Neural progenitor cell (in vitro differentiated cells): ENCODE measurements around the gene ZRANB2. TPM values are rescaled to one million over a fixed set of nuclear protein-coding genes. Genes with fewer than 3 reads are reported as not detected.

ENCODE experiments used
- DNase-seq: peaks from one replicate; pipeline ENCODE4 v3.0.0-alpha.2; 2016; ENCODE audit warnings: low spot score
- H2AFZ ChIP-seq: fragments of 200-600 bp; sonication (generic); replicated peaks from 2 replicates; pipeline ENCODE4 v1.6.1; 2016; ENCODE audit warnings: antibody characterized with exemption
- H3F3A ChIP-seq: fragments of 200-600 bp; sonication (generic); 2 replicates; pipeline ENCODE4 v1.6.1; 2016; ENCODE audit warnings: antibody characterized with exemption, low read depth
- H3K27ac ChIP-seq: fragments of 200-600 bp; sonication (generic); 2 replicates; pipeline ENCODE4 v1.5.1; 2016; ENCODE audit warnings: mild to moderate bottlenecking
- H3K27me3 ChIP-seq: fragments of 200-600 bp; sonication (generic); 2 replicates; pipeline ENCODE4 v1.6.1; 2016; ENCODE audit warnings: mild to moderate bottlenecking, moderate library complexity
- H3K36me3 ChIP-seq: fragments of 200-600 bp; sonication (generic); 2 replicates; pipeline ENCODE4 v1.5.1; 2016
- H3K4me1 ChIP-seq: fragments of 200-600 bp; sonication (generic); 2 replicates; pipeline ENCODE4 v1.6.1; 2016; ENCODE audit warnings: mixed run types
- H3K4me2 ChIP-seq: fragments of 200-600 bp; sonication (generic); 2 replicates; pipeline ENCODE4 v1.6.1; 2016
- H3K4me3 ChIP-seq: fragments of 200-600 bp; sonication (generic); 2 replicates; pipeline ENCODE4 v1.5.1; 2016
- H3K79me2 ChIP-seq: fragments of 200-600 bp; sonication (generic); 2 replicates; pipeline ENCODE4 v1.6.1; 2016; ENCODE audit warnings: low read depth
- H3K9ac ChIP-seq: fragments of 200-600 bp; sonication (generic); 2 replicates; pipeline ENCODE4 v1.6.1; 2016
- H3K9me3 ChIP-seq: fragments of 200-600 bp; sonication (generic); 2 replicates; pipeline ENCODE4 v1.5.1; 2016; ENCODE audit warnings: low read depth
- H4K20me1 ChIP-seq: fragments of 200-600 bp; sonication (generic); 2 replicates; pipeline ENCODE4 v1.6.1; 2016; ENCODE audit warnings: low read depth
- H3K27ac Mint-ChIP-seq: 3 replicates; pipeline ENCODE4 v1.8.0; 2021; ENCODE audit warnings: mixed read lengths
- H3K27me3 Mint-ChIP-seq: 2 replicates; pipeline ENCODE4 v1.8.0; 2022; ENCODE audit warnings: low read depth, mild to moderate bottlenecking, inconsistent platforms, moderate library complexity, mixed read lengths; ENCODE audit not compliant: insufficient read depth
- H3K36me3 Mint-ChIP-seq: 3 replicates; pipeline ENCODE4 v1.8.0; 2021; ENCODE audit warnings: mixed read lengths
- H3K4me1 Mint-ChIP-seq: 3 replicates; pipeline ENCODE4 v1.8.0; 2021; ENCODE audit warnings: mixed read lengths
- H3K4me3 Mint-ChIP-seq: 3 replicates; pipeline ENCODE4 v1.8.0; 2021; ENCODE audit warnings: mild to moderate bottlenecking, moderate library complexity, mixed read lengths
- H3K9me3 Mint-ChIP-seq: 3 replicates; pipeline ENCODE4 v1.8.0; 2020; ENCODE audit warnings: mixed read lengths
- CTCF ChIP-seq: fragments of 200-600 bp; sonication (generic); IDR thresholded peaks from 2 replicates; pipeline ENCODE4 v1.5.1; 2017; ENCODE audit warnings: antibody characterized with exemption, mild to moderate bottlenecking
- EZH2 ChIP-seq: fragments of 200-600 bp; sonication (generic); IDR thresholded peaks from 2 replicates; pipeline ENCODE4 v1.6.1; 2017; ENCODE audit warnings: antibody characterized with exemption, mild to moderate bottlenecking, moderate library complexity
- EZH2phosphoT487 ChIP-seq: fragments of 200-600 bp; sonication (generic); IDR thresholded peaks from 2 replicates; pipeline ENCODE4 v1.6.1; 2017; ENCODE audit warnings: antibody characterized with exemption
- total RNA-seq: library from RNA; depleted of rRNA; stranded (reverse); fragments of >200 nt; gene quantifications from 2 replicates; pipeline ENCODE4 v1.2.3, GENCODE V29; 2015; ENCODE audit warnings: low replicate concordance

The ZRANB2 gene
- total RNA-seq, 1 donor from 2014 or later, result 126 TPM

GRCh38 chr1:71030026-71030425, 50.8 kb downstream of the ZRANB2 start:
- no peak overlapping the region for H3K4me3 ChIP-seq
- H3K79me2 ChIP-seq, result no peaks in the 10 kb centered on the region
- Mint-ChIP-seq H3K36me3 (no peaks in the 10 kb centered on the region), H3K9me3 (no peaks in the 10 kb centered on the region), H3K4me1 (no peaks in the 10 kb centered on the region), H3K27ac (no peak overlapping the region), H3K27me3 (no peaks in the 10 kb centered on the region), H3K4me3 (no peak overlapping the region)
- no peak overlapping the region for H3K4me2 ChIP-seq
- no peak overlapping the region for H3K9ac ChIP-seq
- no peak overlapping the region for H3K27ac ChIP-seq
- no peaks in the 10 kb centered on the region for H3K27me3 ChIP-seq
- H4K20me1 ChIP-seq, result no peaks in the 10 kb centered on the region
- no peaks in the 10 kb centered on the region for H3K9me3 ChIP-seq
- no peak overlapping the region for H2AFZ ChIP-seq
- H3K4me1 ChIP-seq, result no peaks in the 10 kb centered on the region
- no peak for TF ChIP-seq EZH2
- no peak for TF ChIP-seq EZH2phosphoT487
- TF ChIP-seq CTCF, result no peak
- no peaks in the 10 kb centered on the region for H3F3A ChIP-seq
- no peak for DNase-seq
- H3K36me3 ChIP-seq, result no peaks in the 10 kb centered on the region

GRCh38 chr1:71028981-71029380, 51.9 kb downstream of the ZRANB2 start:
- Histone ChIP-seq H3K36me3 (no peaks in the 10 kb centered on the region), H3K79me2 (no peaks in the 10 kb centered on the region), H2AFZ (no peak overlapping the region), H3K4me3 (no peak overlapping the region), H3K4me2 (no peak overlapping the region), H3K9me3 (no peaks in the 10 kb centered on the region), H3K27me3 (no peaks in the 10 kb centered on the region), H3F3A (no peaks in the 10 kb centered on the region), H3K27ac (no peak overlapping the region), H4K20me1 (no peaks in the 10 kb centered on the region), H3K9ac (no peak overlapping the region), H3K4me1 (no peaks in the 10 kb centered on the region)
- no peak overlapping the region for H3K4me3 Mint-ChIP-seq
- no peaks in the 10 kb centered on the region for H3K36me3 Mint-ChIP-seq
- H3K27ac Mint-ChIP-seq, result no peak overlapping the region
- no peak for DNase-seq
- H3K9me3 Mint-ChIP-seq, result no peaks in the 10 kb centered on the region
- no peaks in the 10 kb centered on the region for H3K27me3 Mint-ChIP-seq
- H3K4me1 Mint-ChIP-seq, result no peaks in the 10 kb centered on the region
- TF ChIP-seq CTCF (no peak), EZH2 (no peak), EZH2phosphoT487 (no peak)

GRCh38 chr1:71027991-71028390, 52.8 kb downstream of the ZRANB2 start:
- Mint-ChIP-seq H3K36me3 (no peaks in the 10 kb centered on the region), H3K4me3 (no peak overlapping the region), H3K27me3 (no peaks in the 10 kb centered on the region), H3K4me1 (no peaks in the 10 kb centered on the region), H3K27ac (no peak overlapping the region), H3K9me3 (no peaks in the 10 kb centered on the region)
- no peak overlapping the region for H2AFZ ChIP-seq
- no peak for DNase-seq
- no peaks in the 10 kb centered on the region for H3K36me3 ChIP-seq
- no peak overlapping the region for H3K27ac ChIP-seq
- H3K9ac ChIP-seq, result no peak overlapping the region
- H3K9me3 ChIP-seq, result no peaks in the 10 kb centered on the region
- no peaks in the 10 kb centered on the region for H3K4me1 ChIP-seq
- TF ChIP-seq EZH2, result no peak
- TF ChIP-seq EZH2phosphoT487, result no peak
- TF ChIP-seq CTCF, result no peak
- H3K4me2 ChIP-seq, result no peak overlapping the region
- H3F3A ChIP-seq, result no peaks in the 10 kb centered on the region
- H3K4me3 ChIP-seq, result no peak overlapping the region
- H3K27me3 ChIP-seq, result no peaks in the 10 kb centered on the region
- H3K79me2 ChIP-seq, result no peaks in the 10 kb centered on the region
- no peaks in the 10 kb centered on the region for H4K20me1 ChIP-seq

- no peaks in the 10 kb centered on the region for H3K36me3 ChIP-seq
- no peak for DNase-seq
- Mint-ChIP-seq H3K36me3 (no peaks in the 10 kb centered on the region), H3K9me3 (no peaks in the 10 kb centered on the region), H3K27me3 (no peaks in the 10 kb centered on the region), H3K27ac (no peak overlapping the region), H3K4me3 (no peak overlapping the region), H3K4me1 (no peaks in the 10 kb centered on the region)
- no peaks in the 10 kb centered on the region for H3K27me3 ChIP-seq
- H3F3A ChIP-seq, result no peaks in the 10 kb centered on the region
- H3K4me1 ChIP-seq, result no peaks in the 10 kb centered on the region
- H3K4me2 ChIP-seq, result no peak overlapping the region
- no peaks in the 10 kb centered on the region for H3K79me2 ChIP-seq
- H2AFZ ChIP-seq, result no peak overlapping the region
- no peak for TF ChIP-seq CTCF
- TF ChIP-seq EZH2phosphoT487, result no peak
- TF ChIP-seq EZH2, result no peak
- no peaks in the 10 kb centered on the region for H4K20me1 ChIP-seq
- no peak overlapping the region for H3K4me3 ChIP-seq
- H3K9me3 ChIP-seq, result no peaks in the 10 kb centered on the region
- H3K9ac ChIP-seq, result no peak overlapping the region
- no peak overlapping the region for H3K27ac ChIP-seq
These were observed 54.7 kb downstream of the ZRANB2 start for GRCh38 chr1:71026093-71026492.
